GM12878 (cell line): ENCODE results near the gene IRF4. TPM values are rescaled to one million over a fixed set of nuclear protein-coding genes. Genes with fewer than 3 reads are reported as not detected.
A peak's percentile ranks its signal among the peaks of the same experiment; 100 is the strongest.

Experiments used
- ATAC-seq: fragments of 200-7000 bp; cut with Tn5 transposase; 3 replicates; pipeline ENCODE4 v1.9.1; 2020; ENCODE audit warnings: mild to moderate bottlenecking, moderate library complexity
- BruUV-seq: library from RNA; stranded (reverse); fragments of 400-500 nt; replicated peaks from 2 replicates; lab custom pipeline; 2021; lab: Mats Ljungman, UMichigan
- CTCF ChIA-PET: fragments of 300-600 bp; sonication (Branson Sonifier 250); formaldehyde crosslinking; extraction: SDS; loops from one replicate; lab custom pipeline; 2021; ENCODE audit warnings: inconsistent platforms; lab: Yijun Ruan, JAX
- POLR2A ChIA-PET: fragments of 350-600 bp; formaldehyde crosslinking; extraction: SDS; loops from one replicate; lab custom pipeline; 2021; ENCODE audit warnings: inconsistent platforms; lab: Charles Lee
- RAD21 ChIA-PET: fragments of 300-600 bp; sonication (Branson Sonifier 250); formaldehyde crosslinking; loops from one replicate; lab custom pipeline; 2023; ENCODE audit warnings: antibody characterized with exemption; ENCODE audit not compliant: unreplicated experiment; lab: Charles Lee
- SMC1A ChIA-PET: fragments of 300-600 bp; sonication (Branson Sonifier 250); formaldehyde crosslinking; loops from one replicate; lab custom pipeline; 2023; ENCODE audit not compliant: unreplicated experiment, uncharacterized antibody; lab: Charles Lee
- DNase-seq: peaks from one replicate; pipeline ENCODE4 v3.0.0-alpha.2; 2011; ENCODE audit warnings: low read depth, low spot score
- FAIRE-seq: peaks from 3 replicates; lab custom pipeline; 2011; peaks lifted over from hg19 to GRCh38; lab: Jason Lieb, UNC
- H2AFZ ChIP-seq: 2 replicates; pipeline ENCODE4 v1.6.0; 2011; ENCODE audit warnings: low read depth, low read length, control low read depth; ENCODE audit not compliant: control insufficient read depth
- H3K27ac ChIP-seq: 2 replicates; pipeline ENCODE4 v1.5.1; 2011; ENCODE audit warnings: control low read depth; ENCODE audit not compliant: control insufficient read depth, insufficient read depth
- H3K27me3 ChIP-seq, 2 experiments: replicated peaks in 1 of 2; 2 replicates each; pipeline versions ENCODE4 v1.6.0 to v1.6.1; 2011; ENCODE audit warnings: low read length in 1 of 2; ENCODE audit not compliant: control insufficient read depth in 2 of 2, insufficient read depth in 2 of 2
- H3K36me3 ChIP-seq, 2 experiments: 2 replicates each; pipeline ENCODE4 v1.5.1; 2011; ENCODE audit warnings: low read length in 1 of 2; ENCODE audit not compliant: control insufficient read depth in 2 of 2, insufficient read depth in 2 of 2
- H3K4me1 ChIP-seq: 2 replicates; pipeline ENCODE4 v1.6.1; 2011; ENCODE audit warnings: mild to moderate bottlenecking, low read length, moderate library complexity, mixed read lengths; ENCODE audit not compliant: control insufficient read depth, insufficient read depth
- H3K4me2 ChIP-seq: 2 replicates; pipeline ENCODE4 v1.6.0; 2011; ENCODE audit warnings: control low read depth; ENCODE audit not compliant: control insufficient read depth, insufficient read depth
- H3K4me3 ChIP-seq: fragments of 200-600 bp; sonication (generic); 2 replicates; pipeline ENCODE4 v1.5.1; 2016
- H3K79me2 ChIP-seq: 2 replicates; pipeline ENCODE4 v1.6.0; 2011; ENCODE audit warnings: low read length; ENCODE audit not compliant: control insufficient read depth, insufficient read depth
- H3K9ac ChIP-seq: 2 replicates; pipeline ENCODE4 v1.8.0; 2011; ENCODE audit warnings: low read length, control low read depth, mixed read lengths; ENCODE audit not compliant: control insufficient read depth, insufficient read depth
- H3K9me3 ChIP-seq: replicated peaks from 3 replicates; pipeline ENCODE4 v1.5.1; 2011; ENCODE audit warnings: mild to moderate bottlenecking, low read length; ENCODE audit not compliant: control insufficient read depth, insufficient read depth
- H4K20me1 ChIP-seq: 2 replicates; pipeline ENCODE4 v1.6.0; 2011; ENCODE audit not compliant: control insufficient read depth, insufficient read depth
- ATF3 ChIP-seq: IDR thresholded peaks from 2 replicates; pipeline ENCODE4 v1.6.1; 2011; ENCODE audit warnings: low read depth, mild to moderate bottlenecking, low read length, moderate library complexity, borderline replicate concordance; ENCODE audit errors: extremely low read depth
- BCL11A ChIP-seq: IDR thresholded peaks from 2 replicates; pipeline ENCODE4 v1.6.1; 2011; ENCODE audit warnings: low read depth, low read length
- BHLHE40 ChIP-seq, 2 experiments: fragments of 450-650 bp in 1 of 2; IDR thresholded peaks; 2 replicates each; pipeline ENCODE4 v1.6.1; 2011 to 2017; ENCODE audit warnings: low read depth in 2 of 2, borderline replicate concordance in 1 of 2, improper control_type of control experiment in 1 of 2, low read length in 1 of 2, mild to moderate bottlenecking in 1 of 2
- DPF2 ChIP-seq: fragments of 450-650 bp; IDR thresholded peaks from 2 replicates; pipeline ENCODE4 v1.6.1; 2017; ENCODE audit warnings: mild to moderate bottlenecking
- EED ChIP-seq: sonication (generic); IDR thresholded peaks from 2 replicates; pipeline ENCODE4 v1.6.1; 2016; ENCODE audit warnings: antibody characterized with exemption, low read depth
- GATAD2B ChIP-seq: fragments of 450-650 bp; conservative IDR thresholded peaks from 2 replicates; pipeline ENCODE4 v1.6.1; 2017; ENCODE audit warnings: low read depth, mild to moderate bottlenecking, moderate library complexity
- HDGF ChIP-seq: fragments of 450-650 bp; IDR thresholded peaks from 2 replicates; pipeline ENCODE4 v1.6.1; 2016; ENCODE audit warnings: antibody characterized with exemption
- IKZF1 ChIP-seq: fragments of 450-650 bp; conservative IDR thresholded peaks from 2 replicates; pipeline ENCODE4 v1.6.1; 2017; ENCODE audit warnings: antibody characterized with exemption, mild to moderate bottlenecking
- IRF4 ChIP-seq: IDR thresholded peaks from 2 replicates; pipeline ENCODE4 v1.6.1; 2011; ENCODE audit warnings: low read depth, low read length
- MTA2 ChIP-seq: fragments of 450-650 bp; IDR thresholded peaks from 2 replicates; pipeline ENCODE4 v1.6.1; 2016; ENCODE audit warnings: low read depth, mild to moderate bottlenecking, moderate library complexity
- MYB ChIP-seq: fragments of 150-350 bp; IDR thresholded peaks from 2 replicates; pipeline ENCODE4 v1.6.1; 2014; ENCODE audit warnings: mild to moderate bottlenecking, low read depth, low read length, borderline replicate concordance
- NR2C1 ChIP-seq: fragments of 450-650 bp; IDR thresholded peaks from 2 replicates; pipeline ENCODE4 v1.6.1; 2017; ENCODE audit warnings: antibody characterized with exemption, mild to moderate bottlenecking, moderate library complexity
- NR2F1 ChIP-seq: fragments of 450-650 bp; conservative IDR thresholded peaks from 2 replicates; pipeline ENCODE4 v1.6.1; 2017; ENCODE audit warnings: mild to moderate bottlenecking
- PAX5 ChIP-seq: IDR thresholded peaks from 2 replicates; pipeline ENCODE4 v1.6.1; 2011; ENCODE audit warnings: low read depth, low read length, borderline replicate concordance
- RAD51 ChIP-seq: fragments of 450-650 bp; IDR thresholded peaks from 2 replicates; pipeline ENCODE4 v1.6.1; 2016; ENCODE audit warnings: moderate library complexity, mild to moderate bottlenecking, inconsistent platforms
- RELA ChIP-seq: fragments of 450-650 bp; IDR thresholded peaks from 2 replicates; pipeline ENCODE4 v1.8.0; 2014; ENCODE audit warnings: borderline replicate concordance; ENCODE audit not compliant: partially characterized antibody
- SMARCA5 ChIP-seq: fragments of 450-650 bp; IDR thresholded peaks from 2 replicates; pipeline ENCODE4 v1.6.1; 2017; ENCODE audit warnings: mild to moderate bottlenecking
- SPI1 ChIP-seq: IDR thresholded peaks from 2 replicates; pipeline ENCODE4 v1.6.1; 2011; ENCODE audit warnings: low read depth, mild to moderate bottlenecking, low read length, moderate library complexity, borderline replicate concordance; ENCODE audit not compliant: insufficient read depth
- YY1 ChIP-seq: IDR thresholded peaks from 2 replicates; pipeline ENCODE4 v1.6.1; 2011; ENCODE audit warnings: low read depth, mild to moderate bottlenecking, low read length
- ZNF217 ChIP-seq: fragments of 450-650 bp; IDR thresholded peaks from 2 replicates; pipeline ENCODE4 v1.6.1; 2017; ENCODE audit warnings: antibody characterized with exemption, mild to moderate bottlenecking
- WGBS: methylation state at CpG from one replicate; pipeline ENCODE4 v1.1.6; 2016; ENCODE audit warnings: low lambda C conversion rate; ENCODE audit not compliant: insufficient replicate concordance, insufficient coverage; ENCODE audit errors: missing lambda C conversion rate; 5-methylcytosine and 5-hydroxymethylcytosine counted together
- in situ Hi-C: fragments of 300-500 bp; cut with MboI; formaldehyde crosslinking; loops from 9 replicates; pipeline ENCODE4 v1.14.3; 2018; ENCODE audit warnings: mixed read lengths
- intact Hi-C: fragments of 100-400 bp; cut with micrococcal nuclease; formaldehyde crosslinking; loops from one replicate; pipeline ENCODE4 v1.14.2; 2022; ENCODE audit not compliant: unreplicated experiment
- polyA plus RNA-seq, 11 experiments: library from polyadenylated mRNA; depleted of rRNA in 4 of 11; unstranded in 6 of 11; stranded (reverse) in 5 of 11; fragments of >200 nt; fragmentation: Nextera tagmentation in 4 of 11; fragmentation: Illumina TruSeq in 1 of 11; extraction: Ambion mirVana in 4 of 11; extraction: Trizol in 1 of 11; gene quantifications; 1 replicate in 1 of 11; 2 replicates in 10 of 11; pipeline versions ENCODE4 v1.2.1 to v1.2.3, GENCODE V29; 2011 to 2016; ENCODE audit warnings: inconsistent platforms in 2 of 11, missing spikeins in 2 of 11, low read depth in 1 of 11
- total RNA-seq, 4 experiments: library from RNA; depleted of rRNA in 3 of 4; stranded (reverse); fragments of >200 nt in 3 of 4; fragmentation: Illumina TruSeq in 1 of 4; extraction: Trizol in 1 of 4; gene quantifications; 2 replicates each; pipeline versions ENCODE4 v1.2.1 to v1.2.3, GENCODE V29; 2013 to 2021
- TF ChIP-seq, protein P1 (sequence below): fragments of 450-650 bp; IDR thresholded peaks from 2 replicates; pipeline ENCODE4 v1.6.1; 2017; ENCODE audit warnings: low read depth, mild to moderate bottlenecking, moderate library complexity

Gene IRF4
- total and polyA plus RNA-seq, 10 of the 15 experiments (the other 5 are each of a cell fraction or from before 2014, with no cell fraction given): 50.0 to 495 (median 257) TPM

DNA sequence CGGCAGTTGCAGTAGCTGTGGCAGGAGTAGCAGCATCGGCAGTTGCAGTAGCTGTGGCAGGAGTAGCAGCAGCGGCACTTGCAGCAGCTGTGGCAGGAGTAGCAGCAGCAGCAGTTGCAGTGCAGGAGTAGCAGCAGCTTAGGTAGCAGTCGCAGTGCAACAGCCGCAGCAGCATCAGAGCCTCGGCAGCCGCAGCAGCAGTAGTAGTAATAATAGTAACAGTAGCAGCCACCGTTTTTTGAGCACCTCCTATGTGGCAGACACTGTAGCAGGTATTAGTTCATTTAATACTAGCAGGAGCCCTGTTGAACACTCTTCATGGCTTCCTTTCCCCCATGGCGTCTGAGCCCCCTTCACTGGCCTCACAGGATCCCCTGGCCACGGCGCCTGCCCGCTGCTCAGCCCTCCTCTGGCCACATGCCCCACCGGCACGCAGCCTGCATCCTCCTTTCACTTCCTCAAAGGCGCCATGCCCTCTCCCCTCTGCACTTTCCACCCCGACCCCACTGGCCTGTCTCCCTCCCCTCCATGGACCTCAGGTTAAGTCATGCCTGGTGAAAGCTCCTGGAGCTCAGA lies 19.1 kb upstream of the IRF4 start:
- ChIA-PET POLR2A (interaction anchor here (0.6 kb wide), 1 partner anchor 27 kb away, joined by 5 read pairs; no protein-coding TSS in a partner anchor), CTCF (interaction anchor here (1.0 to 1.9 kb wide), 3 partner anchors 18 to 34 kb away, joined by 3 to 8 read pairs (median 4); partner anchors contain the start of gene IRF4), RAD21 (interaction anchor here (1.0 to 1.5 kb wide), 3 partner anchors 27 to 144 kb away, joined by 3 to 5 read pairs (median 4); no protein-coding TSS in a partner anchor), SMC1A (interaction anchor here (0.7 to 3.6 kb wide), 9 partner anchors 9 to 144 kb away, joined by 3 to 13 read pairs (median 4); no protein-coding TSS in a partner anchor)
- H3K9ac ChIP-seq: 0 out of 2 replicates have a peak overlapping the region, but pooled peaks have one; percentile 11
- H3K27ac ChIP-seq: no peak overlapping the region
- H3K36me3 ChIP-seq: no peaks in the 10 kb centered on the region
- H4K20me1 ChIP-seq: no peaks in the 10 kb centered on the region
- no peaks in the 10 kb centered on the region; the same call in 2 of the 3 replicates for H3K9me3 ChIP-seq
- in situ Hi-C loops: no loop called here
- no TSS peak for BruUV-seq
- ATAC-seq (peak; percentile 89), DNase-seq (no peak), FAIRE-seq (no peak)
- H3K79me2 ChIP-seq: no peaks in the 10 kb centered on the region
- intact Hi-C loops: no loop called here
- whole genome bisulfite sequencing: 9% methylated on average over 16 of the region's 16 CpGs
- H3K27me3 ChIP-seq: no peaks in the 10 kb centered on the region
- peak overlapping the region; percentile 67 for H3K4me2 ChIP-seq
- H3K4me1 ChIP-seq: peaks cover 18% of the 10 kb centered on the region
- peak overlapping the region; percentile 15; the same call in 1 of the 2 replicates for H2AFZ ChIP-seq
- no peak overlapping the region for H3K4me3 ChIP-seq
- peak; percentile 63; the same call in 1 of the 2 replicates for TF ChIP-seq DPF2
- no peak for TF ChIP-seq MYB
- peak; percentile 52 for TF ChIP-seq GATAD2B
- TF ChIP-seq NR2C1: peak; percentile 94
- TF ChIP-seq SMARCA5: peak; percentile 77; the same call in 1 of the 2 replicates
- TF ChIP-seq EED: peak; percentile 52
- no peak for TF ChIP-seq RAD51
- no peak for TF ChIP-seq ATF3
- TF ChIP-seq NR2F1: peak; percentile 89
- TF ChIP-seq IRF4: 0 out of 2 replicates have a peak, but pooled peaks have one; percentile 29
- TF ChIP-seq, protein P1, sequence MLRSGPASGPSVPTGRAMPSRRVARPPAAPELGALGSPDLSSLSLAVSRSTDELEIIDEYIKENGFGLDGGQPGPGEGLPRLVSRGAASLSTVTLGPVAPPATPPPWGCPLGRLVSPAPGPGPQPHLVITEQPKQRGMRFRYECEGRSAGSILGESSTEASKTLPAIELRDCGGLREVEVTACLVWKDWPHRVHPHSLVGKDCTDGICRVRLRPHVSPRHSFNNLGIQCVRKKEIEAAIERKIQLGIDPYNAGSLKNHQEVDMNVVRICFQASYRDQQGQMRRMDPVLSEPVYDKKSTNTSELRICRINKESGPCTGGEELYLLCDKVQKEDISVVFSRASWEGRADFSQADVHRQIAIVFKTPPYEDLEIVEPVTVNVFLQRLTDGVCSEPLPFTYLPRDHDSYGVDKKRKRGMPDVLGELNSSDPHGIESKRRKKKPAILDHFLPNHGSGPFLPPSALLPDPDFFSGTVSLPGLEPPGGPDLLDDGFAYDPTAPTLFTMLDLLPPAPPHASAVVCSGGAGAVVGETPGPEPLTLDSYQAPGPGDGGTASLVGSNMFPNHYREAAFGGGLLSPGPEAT: no peak
- TF ChIP-seq BHLHE40 (IDR thresholded peaks at IDR 0.05; ENCODE audit: borderline replicate concordance in 1 of 2, low read depth in 2 of 2, low read length in 1 of 2): peak in 1 of 2 experiments; percentile 80; a peak in 2 of 4 replicates
- TF ChIP-seq RELA: peak; percentile 21
- peak; percentile 63 for TF ChIP-seq MTA2
- TF ChIP-seq ZNF217: 0 out of 2 replicates have a peak, but pooled peaks have one; percentile 64
- peak; percentile 54 for TF ChIP-seq IKZF1
- TF ChIP-seq SPI1: peak; percentile 91
- 0 out of 2 replicates have a peak, but pooled peaks have one; percentile 21 for TF ChIP-seq PAX5
- 0 out of 2 replicates have a peak, but pooled peaks have one; percentile 9 for TF ChIP-seq BCL11A
- TF ChIP-seq YY1: peak; percentile 27; the same call in 1 of the 2 replicates
- 0 out of 2 replicates have a peak, but pooled peaks have one; percentile 64 for TF ChIP-seq HDGF
